NB4 (cell line): ENCODE data around the gene LPAR1.
"Not testable (repeated sequence)": the region's sequence is repeated elsewhere in the genome, so short reads cannot be mapped to it uniquely, and the experiment has no call there.

Experiments used
- DNase-seq: peaks from one replicate; pipeline ENCODE4 v3.0.0; 2010; ENCODE audit warnings: low read depth
- H3K4me3 ChIP-seq: one replicate; pipeline ENCODE4 v1.5.1; 2011; ENCODE audit warnings: mild to moderate bottlenecking, low read depth, low read length, moderate library complexity
- CTCF ChIP-seq: IDR thresholded peaks from one replicate; pipeline ENCODE4 v1.5.1; 2012; ENCODE audit warnings: low read depth, low read length
- MAX ChIP-seq: IDR thresholded peaks from 2 replicates; pipeline ENCODE4 v1.6.1; 2011; ENCODE audit warnings: low read depth, low read length
- MYC ChIP-seq: IDR thresholded peaks from 2 replicates; pipeline ENCODE4 v1.6.1; 2011; ENCODE audit warnings: low read depth, low read length
- POLR2A ChIP-seq: IDR thresholded peaks from 2 replicates; pipeline ENCODE4 v1.6.1; 2011; ENCODE audit warnings: mild to moderate bottlenecking; ENCODE audit not compliant: insufficient read length; ENCODE audit errors: extremely low read depth

The LPAR1 gene

GRCh38 chr9:111050819-111051218 is 12.5 kb upstream of the LPAR1 start:
- TF ChIP-seq MAX (no peak), CTCF (no peak), MYC (no peak)
- H3K4me3 ChIP-seq, result no peak overlapping the region
- no peak for DNase-seq

- H3K4me3 ChIP-seq, DNase-seq: not testable (repeated sequence)
These were observed 9.0 kb upstream of the LPAR1 start for GRCh38 chr9:111047287-111047686.

GRCh38 chr9:111041902-111042301 is 3.6 kb upstream of the LPAR1 start:
- H3K4me3 ChIP-seq, result no peak overlapping the region
- no peak for DNase-seq
- TF ChIP-seq POLR2A (no peak), CTCF (no peak), MAX (no peak), MYC (no peak)

- TF ChIP-seq POLR2A (no peak), MAX (no peak), CTCF (no peak), MYC (no peak)
- no peak overlapping the region for H3K4me3 ChIP-seq
- DNase-seq, result no peak
These were observed 2.2 kb upstream of the LPAR1 start for GRCh38 chr9:111040494-111040893.

GRCh38 chr9:111039231-111039906 is 1.1 kb upstream of the LPAR1 start:
- no peak overlapping the region for H3K4me3 ChIP-seq
- DNase-seq, result no peak
- no peak for TF ChIP-seq CTCF
- TF ChIP-seq MYC, result no peak
- no peak for TF ChIP-seq POLR2A
- TF ChIP-seq MAX, result no peak

- no peak for DNase-seq
- no peak for TF ChIP-seq MYC
- no peak for TF ChIP-seq MAX
- no peak for TF ChIP-seq POLR2A
- TF ChIP-seq CTCF, result no peak
- H3K4me3 ChIP-seq, result no peak overlapping the region
These were observed 451 bp downstream of the LPAR1 start for GRCh38 chr9:111037708-111038330.
